Endodermal cell (in vitro differentiated cells): Measurements from ENCODE around the gene ITPRID2. TPM values are rescaled to one million over a fixed set of nuclear protein-coding genes. Genes with fewer than 3 reads are reported as not detected.

Experiments used
- DNase-seq: peaks from one replicate; pipeline ENCODE4 v3.0.0-alpha.2; 2017
- H3K27ac ChIP-seq: 2 replicates; pipeline ENCODE4 v1.5.1; 2013; ENCODE audit warnings: mild to moderate bottlenecking, low read depth, low read length, moderate library complexity
- H3K27me3 ChIP-seq: 2 replicates; pipeline ENCODE4 v1.6.1; 2013; ENCODE audit warnings: mild to moderate bottlenecking, low read length, moderate library complexity; ENCODE audit not compliant: insufficient read depth, control insufficient read depth, poor library complexity, severe bottlenecking
- H3K36me3 ChIP-seq: 2 replicates; pipeline ENCODE4 v1.7.0; 2013; ENCODE audit warnings: mild to moderate bottlenecking, low read length, moderate library complexity; ENCODE audit not compliant: control insufficient read depth, insufficient read depth
- H3K4me1 ChIP-seq: one replicate; pipeline ENCODE4 v1.7.0; 2013; ENCODE audit warnings: low read length; ENCODE audit not compliant: control insufficient read depth, insufficient read depth
- H3K4me3 ChIP-seq: 2 replicates; pipeline ENCODE4 v1.5.1; 2013; ENCODE audit warnings: mild to moderate bottlenecking, low read length, moderate library complexity
- H3K9ac ChIP-seq: 2 replicates; pipeline ENCODE4 v1.6.1; 2013; ENCODE audit warnings: mild to moderate bottlenecking, low read length, moderate library complexity; ENCODE audit not compliant: poor library complexity, severe bottlenecking; ENCODE audit errors: extremely low read depth
- H3K9me3 ChIP-seq: 2 replicates; pipeline ENCODE4 v1.6.1; 2013; ENCODE audit warnings: mild to moderate bottlenecking, low read length, moderate library complexity; ENCODE audit not compliant: control insufficient read depth
- H3K27ac Mint-ChIP-seq: 2 replicates; pipeline ENCODE4 v1.8.0; 2020; ENCODE audit warnings: mixed read lengths
- H3K27me3 Mint-ChIP-seq: 2 replicates; pipeline ENCODE4 v1.8.0; 2021; ENCODE audit warnings: mild to moderate bottlenecking, mixed read lengths; ENCODE audit not compliant: insufficient read depth
- H3K36me3 Mint-ChIP-seq: 2 replicates; pipeline ENCODE4 v1.8.0; 2020; ENCODE audit warnings: low read depth, mixed read lengths
- H3K4me1 Mint-ChIP-seq: 2 replicates; pipeline ENCODE4 v1.8.0; 2020; ENCODE audit warnings: mixed read lengths
- H3K4me3 Mint-ChIP-seq: 2 replicates; pipeline ENCODE4 v1.8.0; 2020; ENCODE audit warnings: mild to moderate bottlenecking, moderate library complexity, mixed read lengths
- H3K9me3 Mint-ChIP-seq: 2 replicates; pipeline ENCODE4 v1.8.0; 2020; ENCODE audit warnings: mild to moderate bottlenecking, mixed read lengths
- WGBS, 2 experiments: methylation state at CpG; one replicate each; pipeline versions ENCODE4 v1.1.5 to v1.1.7; 2013; ENCODE audit warnings: missing lambda C conversion rate in 2 of 2, mixed read lengths in 1 of 2; ENCODE audit not compliant: insufficient coverage in 1 of 2, insufficient read length in 1 of 2; 5-methylcytosine and 5-hydroxymethylcytosine counted together
- total RNA-seq, 2 donors: library from RNA; stranded (reverse); fragmentation: NEBNext Ultra II Directional in 1 of 2; extraction: Animal tissue kit (Norgen Biotek cat#: 25700) in 1 of 2; gene quantifications; 2 replicates in 1 of 2; 3 replicates in 1 of 2; pipeline ENCODE4 v1.2.1, GENCODE V29; 2021
- TF ChIP-seq, protein P1 (sequence below): fragments of 200-600 bp; sonication (generic); conservative IDR thresholded peaks from 2 replicates; pipeline ENCODE4 v1.5.0; 2021; ENCODE audit warnings: antibody characterized with exemption, mild to moderate bottlenecking

Gene ITPRID2
- total RNA-seq, 2 donors from 2014 or later = 28.9 to 30.4 TPM

DNA sequence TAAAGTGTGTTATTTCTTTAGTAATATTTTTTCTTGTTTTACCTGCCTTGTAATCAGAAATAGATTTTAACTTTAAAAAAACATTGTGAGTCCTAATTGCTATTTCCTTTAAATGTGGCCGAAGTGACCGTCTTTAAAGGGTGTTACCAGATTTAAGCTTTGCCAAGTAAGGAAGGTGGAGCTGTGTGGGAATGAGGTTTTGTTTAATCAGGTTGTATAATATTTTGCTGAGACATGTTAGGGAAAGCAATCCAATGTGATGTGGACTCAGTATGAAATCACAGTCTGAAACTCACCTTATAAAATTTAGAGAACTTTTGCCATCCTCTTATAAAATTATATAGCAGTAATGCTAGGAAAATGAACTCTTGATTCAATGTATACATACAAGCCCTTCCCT lies 32.9 kb upstream of the ITPRID2 start:
- no peak for DNase-seq
- WGBS, 2 experiments = 88 to 92% methylated on average over 2 of the region's 2 CpGs
- Mint-ChIP-seq H3K4me3 (no peak overlapping the region), H3K27me3 (no peaks in the 10 kb centered on the region), H3K4me1 (no peaks in the 10 kb centered on the region), H3K9me3 (no peaks in the 10 kb centered on the region), H3K36me3 (no peaks in the 10 kb centered on the region), H3K27ac (no peak overlapping the region)
- Histone ChIP-seq H3K27ac (no peak overlapping the region), H3K36me3 (no peaks in the 10 kb centered on the region), H3K9ac (no peak overlapping the region), H3K4me3 (no peak overlapping the region), H3K4me1 (no peaks in the 10 kb centered on the region), H3K9me3 (no peaks in the 10 kb centered on the region), H3K27me3 (no peaks in the 10 kb centered on the region)
- TF ChIP-seq, protein P1, sequence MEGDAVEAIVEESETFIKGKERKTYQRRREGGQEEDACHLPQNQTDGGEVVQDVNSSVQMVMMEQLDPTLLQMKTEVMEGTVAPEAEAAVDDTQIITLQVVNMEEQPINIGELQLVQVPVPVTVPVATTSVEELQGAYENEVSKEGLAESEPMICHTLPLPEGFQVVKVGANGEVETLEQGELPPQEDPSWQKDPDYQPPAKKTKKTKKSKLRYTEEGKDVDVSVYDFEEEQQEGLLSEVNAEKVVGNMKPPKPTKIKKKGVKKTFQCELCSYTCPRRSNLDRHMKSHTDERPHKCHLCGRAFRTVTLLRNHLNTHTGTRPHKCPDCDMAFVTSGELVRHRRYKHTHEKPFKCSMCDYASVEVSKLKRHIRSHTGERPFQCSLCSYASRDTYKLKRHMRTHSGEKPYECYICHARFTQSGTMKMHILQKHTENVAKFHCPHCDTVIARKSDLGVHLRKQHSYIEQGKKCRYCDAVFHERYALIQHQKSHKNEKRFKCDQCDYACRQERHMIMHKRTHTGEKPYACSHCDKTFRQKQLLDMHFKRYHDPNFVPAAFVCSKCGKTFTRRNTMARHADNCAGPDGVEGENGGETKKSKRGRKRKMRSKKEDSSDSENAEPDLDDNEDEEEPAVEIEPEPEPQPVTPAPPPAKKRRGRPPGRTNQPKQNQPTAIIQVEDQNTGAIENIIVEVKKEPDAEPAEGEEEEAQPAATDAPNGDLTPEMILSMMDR = no peak

DNA sequence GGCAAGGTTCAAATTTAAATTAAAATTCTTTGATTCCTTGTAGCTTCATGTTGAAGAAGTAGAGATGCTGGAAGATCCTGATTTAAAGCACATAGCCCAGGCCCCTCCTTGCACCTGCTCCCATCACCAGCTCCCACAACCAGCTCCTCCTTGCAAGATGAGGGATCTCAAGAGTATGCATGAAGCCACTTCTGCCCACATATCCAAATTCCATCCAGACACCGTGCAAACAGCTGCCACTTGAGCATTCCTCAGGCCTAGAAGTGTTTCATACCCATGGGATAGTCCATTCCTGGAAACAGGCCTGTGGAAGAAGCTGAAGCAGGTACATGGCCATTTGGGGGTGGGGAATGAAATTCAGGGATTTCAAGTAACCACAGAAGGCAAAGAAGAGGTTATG lies 32.4 kb upstream of the ITPRID2 start:
- H3K27ac Mint-ChIP-seq = no peak overlapping the region
- WGBS, 2 experiments = 47% methylated on average over 1 of the region's 1 CpG; no CpG with 5 or more reads in 1 of the 2 experiments
- no peaks in the 10 kb centered on the region for H3K36me3 Mint-ChIP-seq
- Histone ChIP-seq H3K27ac (no peak overlapping the region), H3K4me1 (no peaks in the 10 kb centered on the region), H3K36me3 (no peaks in the 10 kb centered on the region), H3K9me3 (no peaks in the 10 kb centered on the region), H3K27me3 (no peaks in the 10 kb centered on the region), H3K9ac (no peak overlapping the region), H3K4me3 (no peak overlapping the region)
- no peaks in the 10 kb centered on the region for H3K27me3 Mint-ChIP-seq
- H3K4me1 Mint-ChIP-seq = no peaks in the 10 kb centered on the region
- no peak overlapping the region for H3K4me3 Mint-ChIP-seq
- TF ChIP-seq, protein P1 = no peak
- no peaks in the 10 kb centered on the region for H3K9me3 Mint-ChIP-seq
- no peak for DNase-seq

DNA sequence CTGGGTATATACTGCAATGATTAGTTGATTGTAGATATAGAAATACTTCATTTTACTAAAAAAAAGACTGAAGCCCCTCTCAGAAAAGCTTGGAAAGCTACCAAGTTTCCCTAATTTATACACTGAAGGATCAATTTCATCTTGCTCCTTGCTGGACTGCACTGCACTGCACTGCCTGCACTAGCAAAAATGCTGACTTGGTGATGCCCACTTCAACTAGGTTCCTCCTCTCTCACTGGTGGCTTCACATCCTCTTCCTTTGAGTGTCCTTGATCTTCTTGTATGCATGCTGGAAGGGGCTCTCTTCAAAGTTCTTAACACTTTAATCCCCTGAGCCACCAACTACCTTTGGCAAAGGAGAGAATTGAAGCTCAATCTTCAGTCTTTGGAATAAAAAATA lies 31.7 kb upstream of the ITPRID2 start:
- H3K4me3 Mint-ChIP-seq = no peak overlapping the region
- no peaks in the 10 kb centered on the region for H3K4me1 ChIP-seq
- no peaks in the 10 kb centered on the region for H3K9me3 ChIP-seq
- no peaks in the 10 kb centered on the region for H3K27me3 Mint-ChIP-seq
- no peak overlapping the region for H3K9ac ChIP-seq
- no peak for DNase-seq
- no peak overlapping the region for H3K4me3 ChIP-seq
- no peaks in the 10 kb centered on the region for H3K27me3 ChIP-seq
- H3K9me3 Mint-ChIP-seq = no peaks in the 10 kb centered on the region
- no peaks in the 10 kb centered on the region for H3K36me3 Mint-ChIP-seq
- no peak overlapping the region for H3K27ac Mint-ChIP-seq
- no peak overlapping the region for H3K27ac ChIP-seq
- H3K4me1 Mint-ChIP-seq = no peaks in the 10 kb centered on the region
- TF ChIP-seq, protein P1 = no peak
- H3K36me3 ChIP-seq = no peaks in the 10 kb centered on the region
